ENCODE results near the gene YAE1.

YAE1 gene

DNA sequence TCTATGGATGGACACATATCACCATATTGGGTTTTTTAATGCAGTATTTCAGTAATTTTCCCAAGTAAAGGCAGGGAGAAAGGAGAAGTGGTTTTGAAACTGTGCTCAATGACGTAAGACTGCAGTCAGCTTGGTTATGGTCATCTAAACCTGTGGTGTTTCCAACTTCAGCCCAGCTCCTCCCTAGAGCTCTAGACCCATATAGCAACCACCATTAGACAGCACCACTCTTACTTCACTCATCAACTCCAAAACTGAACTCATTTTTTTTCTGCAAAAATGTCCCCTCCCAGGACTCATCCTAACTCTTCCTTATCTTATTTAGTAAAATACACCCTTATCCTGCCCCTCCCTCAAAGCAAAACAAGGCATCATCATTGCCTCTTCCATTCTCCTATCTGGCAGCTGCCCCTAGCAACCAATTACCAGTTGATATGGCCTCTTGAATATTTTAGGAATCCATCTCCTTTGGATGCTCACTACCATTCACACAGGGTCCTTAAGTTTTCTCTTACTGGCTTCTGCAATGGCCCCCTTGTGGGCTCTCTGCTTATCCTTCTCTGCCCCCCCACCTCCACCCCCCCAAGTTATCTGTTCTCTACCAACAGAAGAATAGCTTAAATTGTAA is 55.7 kb downstream of the YAE1 start:
- Mint-ChIP-seq H3K4me1 (peaks cover 38% of the 10 kb centered on the region), H3K27me3 (ENCODE audit: low read depth) (peaks cover 3% of the 10 kb centered on the region), H3K4me3 (peak overlapping the region; percentile 91 to 95 (median 93)), H3K27ac (peak overlapping the region; percentile 96 to 99 (median 99)), H3K36me3 (ENCODE audit: low read depth) (no peaks in the 10 kb centered on the region), H3K9me3 (no peaks in the 10 kb centered on the region)
- TF ChIP-seq, protein P1, sequence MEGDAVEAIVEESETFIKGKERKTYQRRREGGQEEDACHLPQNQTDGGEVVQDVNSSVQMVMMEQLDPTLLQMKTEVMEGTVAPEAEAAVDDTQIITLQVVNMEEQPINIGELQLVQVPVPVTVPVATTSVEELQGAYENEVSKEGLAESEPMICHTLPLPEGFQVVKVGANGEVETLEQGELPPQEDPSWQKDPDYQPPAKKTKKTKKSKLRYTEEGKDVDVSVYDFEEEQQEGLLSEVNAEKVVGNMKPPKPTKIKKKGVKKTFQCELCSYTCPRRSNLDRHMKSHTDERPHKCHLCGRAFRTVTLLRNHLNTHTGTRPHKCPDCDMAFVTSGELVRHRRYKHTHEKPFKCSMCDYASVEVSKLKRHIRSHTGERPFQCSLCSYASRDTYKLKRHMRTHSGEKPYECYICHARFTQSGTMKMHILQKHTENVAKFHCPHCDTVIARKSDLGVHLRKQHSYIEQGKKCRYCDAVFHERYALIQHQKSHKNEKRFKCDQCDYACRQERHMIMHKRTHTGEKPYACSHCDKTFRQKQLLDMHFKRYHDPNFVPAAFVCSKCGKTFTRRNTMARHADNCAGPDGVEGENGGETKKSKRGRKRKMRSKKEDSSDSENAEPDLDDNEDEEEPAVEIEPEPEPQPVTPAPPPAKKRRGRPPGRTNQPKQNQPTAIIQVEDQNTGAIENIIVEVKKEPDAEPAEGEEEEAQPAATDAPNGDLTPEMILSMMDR (IDR thresholded peaks at IDR 0.05; ENCODE audit: unreplicated experiment in 3 of 3): no peak

Data from nephron (organoid).